ENCODE measurements around the gene GNL1.

GRCh38 chr6:30542915-30543314, 13.4 kb downstream of the GNL1 start:
- TF ChIP-seq TAF1 (IDR thresholded peaks at IDR 0.05; ENCODE audit: borderline replicate concordance, low read depth, low read length), result no peak
- no peak for TF ChIP-seq POLR2A (IDR thresholded peaks at IDR 0.05; ENCODE audit: low read depth, low read length)

All from GM12892 (cell line).